Fibroblast of mammary gland (primary cell): ENCODE results near the gene TUBGCP4.
"Not testable (repeated sequence)": the region's sequence is repeated elsewhere in the genome, so short reads cannot be mapped to it uniquely, and the experiment has no call there.

ENCODE experiments used
- DNase-seq: peaks from one replicate; pipeline ENCODE4 v3.0.0-alpha.2; 2010; ENCODE audit warnings: low read depth
- H3K4me3 ChIP-seq: 2 replicates; pipeline ENCODE4 v1.5.1; 2011; ENCODE audit warnings: low read depth, mild to moderate bottlenecking, low read length, moderate library complexity; ENCODE audit not compliant: control insufficient read depth
- TF ChIP-seq, protein P1 (sequence below): conservative IDR thresholded peaks from 2 replicates; pipeline ENCODE4 v1.5.1; 2011; ENCODE audit warnings: low read depth, low read length, inconsistent platforms; ENCODE audit not compliant: control insufficient read depth, insufficient read depth

The TUBGCP4 gene

DNA sequence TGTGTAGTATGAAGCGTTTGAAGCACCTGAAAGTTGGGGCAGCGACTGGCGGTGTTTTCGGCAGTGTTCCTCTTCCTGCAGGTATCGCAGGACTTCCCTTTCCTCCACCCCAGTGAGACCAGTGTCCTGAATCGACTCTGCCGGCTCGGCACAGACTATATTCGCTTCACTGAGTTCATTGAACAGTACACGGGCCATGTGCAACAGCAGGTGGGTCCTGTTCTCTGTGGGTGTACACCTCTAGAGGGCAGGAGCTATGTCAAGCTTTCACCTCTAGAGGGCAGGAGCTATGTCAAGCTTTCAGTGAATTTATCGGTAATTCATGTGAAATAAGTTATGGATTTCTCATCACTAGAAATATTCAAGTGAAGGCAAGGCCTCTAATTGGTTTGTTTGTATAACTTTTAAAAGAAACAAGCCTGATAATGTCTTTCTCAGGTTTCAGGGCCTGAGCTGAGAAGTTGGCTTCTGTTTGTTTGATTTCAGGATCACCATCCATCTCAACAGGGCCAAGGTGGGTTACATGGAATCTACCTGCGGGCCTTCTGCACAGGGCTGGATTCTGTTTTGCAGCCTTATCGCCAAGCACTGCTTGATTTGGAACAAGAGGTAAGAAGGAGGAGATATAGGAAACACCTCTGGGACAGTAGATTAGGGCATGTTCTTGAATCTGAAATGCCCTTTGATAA, 5.3 kb downstream of the TUBGCP4 start:
- TF ChIP-seq, protein P1, sequence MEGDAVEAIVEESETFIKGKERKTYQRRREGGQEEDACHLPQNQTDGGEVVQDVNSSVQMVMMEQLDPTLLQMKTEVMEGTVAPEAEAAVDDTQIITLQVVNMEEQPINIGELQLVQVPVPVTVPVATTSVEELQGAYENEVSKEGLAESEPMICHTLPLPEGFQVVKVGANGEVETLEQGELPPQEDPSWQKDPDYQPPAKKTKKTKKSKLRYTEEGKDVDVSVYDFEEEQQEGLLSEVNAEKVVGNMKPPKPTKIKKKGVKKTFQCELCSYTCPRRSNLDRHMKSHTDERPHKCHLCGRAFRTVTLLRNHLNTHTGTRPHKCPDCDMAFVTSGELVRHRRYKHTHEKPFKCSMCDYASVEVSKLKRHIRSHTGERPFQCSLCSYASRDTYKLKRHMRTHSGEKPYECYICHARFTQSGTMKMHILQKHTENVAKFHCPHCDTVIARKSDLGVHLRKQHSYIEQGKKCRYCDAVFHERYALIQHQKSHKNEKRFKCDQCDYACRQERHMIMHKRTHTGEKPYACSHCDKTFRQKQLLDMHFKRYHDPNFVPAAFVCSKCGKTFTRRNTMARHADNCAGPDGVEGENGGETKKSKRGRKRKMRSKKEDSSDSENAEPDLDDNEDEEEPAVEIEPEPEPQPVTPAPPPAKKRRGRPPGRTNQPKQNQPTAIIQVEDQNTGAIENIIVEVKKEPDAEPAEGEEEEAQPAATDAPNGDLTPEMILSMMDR = peak; percentile 86
- DNase-seq = peak; percentile 45
- no peak overlapping the region for H3K4me3 ChIP-seq

DNA sequence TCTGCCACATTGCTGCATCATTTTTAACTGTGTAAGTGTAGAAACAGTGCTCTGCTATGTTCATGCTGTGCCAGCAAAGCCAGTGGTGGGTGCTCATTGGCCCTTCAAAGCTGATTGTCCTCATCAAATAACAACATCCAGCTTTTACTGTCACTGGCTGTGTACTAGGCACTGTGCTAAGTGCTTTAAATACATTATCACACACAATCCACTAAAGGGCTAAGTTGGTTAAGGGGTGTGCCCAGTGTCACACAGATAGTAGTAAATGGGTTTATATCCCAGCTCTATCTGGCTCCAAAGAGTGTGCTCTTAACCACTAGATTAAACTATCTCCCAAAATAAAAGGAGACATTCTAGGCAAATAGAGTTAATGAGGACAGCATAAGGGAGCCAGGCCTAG, 7.7 kb downstream of the TUBGCP4 start:
- TF ChIP-seq, protein P1 = no peak
- DNase-seq = no peak
- H3K4me3 ChIP-seq = no peak overlapping the region

DNA sequence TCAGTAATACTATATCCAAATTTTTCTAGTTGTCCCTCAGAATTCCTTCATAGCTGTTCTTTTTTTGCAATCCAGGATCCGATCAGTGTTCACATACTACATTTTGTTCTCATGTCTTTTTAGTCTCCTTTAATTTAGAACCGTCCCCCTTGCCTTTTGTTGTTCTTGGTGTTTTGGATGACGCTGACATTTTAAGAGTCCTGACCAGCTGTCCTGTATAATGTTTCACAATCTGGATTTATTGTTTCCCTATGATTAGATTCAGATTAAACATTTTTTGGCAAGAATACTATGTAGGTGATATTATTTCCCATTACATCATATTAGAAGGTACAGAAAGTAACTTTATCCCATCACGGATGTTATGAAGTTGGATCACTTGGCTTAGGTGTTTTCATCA, 11.4 kb downstream of the TUBGCP4 start:
- no peak for DNase-seq
- TF ChIP-seq, protein P1 = no peak
- H3K4me3 ChIP-seq = no peak overlapping the region

DNA sequence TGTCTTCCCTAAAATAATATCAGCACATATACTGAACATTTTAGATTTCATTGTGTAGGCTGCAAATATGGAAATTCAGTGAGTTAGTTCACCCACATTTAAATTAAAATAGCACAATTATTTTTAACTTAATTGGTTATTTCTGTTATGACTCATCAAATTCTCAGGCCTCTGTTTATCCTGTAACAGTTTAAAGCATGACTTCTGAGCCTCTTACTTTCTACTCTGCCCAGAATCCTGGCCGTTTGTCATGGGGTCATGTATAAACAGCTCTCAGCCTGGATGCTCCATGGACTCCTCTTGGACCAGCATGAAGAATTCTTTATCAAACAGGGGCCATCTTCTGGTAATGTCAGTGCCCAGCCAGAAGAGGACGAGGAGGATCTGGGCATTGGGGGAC, 12.2 kb downstream of the TUBGCP4 start:
- TF ChIP-seq, protein P1 = no peak
- H3K4me3 ChIP-seq = no peak overlapping the region
- peak; percentile 30 for DNase-seq

DNA sequence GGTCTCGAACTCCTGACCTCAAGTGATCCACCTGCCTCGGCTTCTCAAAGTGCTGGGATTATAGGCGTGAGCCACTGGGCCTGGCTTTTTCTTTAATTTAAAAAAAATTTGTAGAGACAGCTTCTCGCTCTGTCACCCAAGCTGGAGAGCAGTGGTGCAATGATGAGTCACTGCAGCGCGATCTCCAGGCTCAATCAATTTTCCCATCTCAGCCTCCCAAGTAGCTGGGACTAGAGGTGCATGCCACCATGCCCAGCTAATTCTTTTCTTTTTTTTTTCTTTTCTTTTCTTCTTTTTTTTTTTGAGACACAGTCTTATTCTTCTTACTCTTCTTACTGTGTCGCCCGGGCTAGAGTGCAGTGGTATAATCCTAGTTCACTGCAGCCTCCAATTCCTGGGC, 19.8 kb downstream of the TUBGCP4 start:
- DNase-seq = peak; percentile 69

DNA sequence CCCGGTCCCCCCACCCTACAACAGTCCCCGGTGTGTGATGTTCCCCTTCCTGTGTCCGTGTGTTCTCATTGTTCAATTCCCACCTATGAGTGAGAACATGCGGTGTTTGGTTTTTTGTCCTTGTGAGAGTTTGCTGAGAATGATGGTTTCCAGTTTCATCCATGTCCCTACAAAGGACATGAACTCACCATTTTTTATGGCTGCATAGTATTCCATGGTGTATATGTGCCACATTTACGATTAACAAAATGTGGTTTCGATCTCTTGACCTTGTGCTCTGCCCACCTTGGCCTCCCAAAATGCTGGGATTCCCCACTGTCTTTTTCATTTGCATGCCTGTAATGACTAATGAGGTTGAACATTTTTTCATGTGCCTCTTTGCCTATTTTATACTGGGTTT, 22.7 kb downstream of the TUBGCP4 start:
- not testable (repeated sequence) for DNase-seq, H3K4me3 ChIP-seq

More for the DNA sequence above, 19.8 kb downstream of the TUBGCP4 start:
- no peak overlapping the region for H3K4me3 ChIP-seq
- TF ChIP-seq, protein P1 = no peak

DNA sequence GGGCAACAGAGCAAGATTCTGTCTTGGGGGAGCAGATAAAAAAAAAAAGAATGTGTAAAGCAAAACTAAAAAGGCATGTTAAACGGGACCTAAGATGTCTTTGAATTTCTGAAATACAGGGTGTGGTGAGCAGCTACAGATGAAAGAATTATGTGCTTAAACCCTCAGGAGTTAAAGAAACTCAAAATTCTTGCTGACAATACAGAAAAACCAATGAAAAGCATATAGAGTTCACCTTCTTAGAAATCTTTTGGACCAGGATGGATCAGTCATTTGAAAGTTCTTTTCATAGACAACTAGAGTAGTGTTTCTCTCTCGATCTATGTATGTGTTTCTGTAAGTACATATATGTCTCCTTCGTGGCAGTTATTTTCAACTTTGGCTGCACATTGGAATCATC, 31.4 kb downstream of the TUBGCP4 start:
- H3K4me3 ChIP-seq = no peak overlapping the region
- TF ChIP-seq, protein P1 = no peak
- DNase-seq = no peak
